ENCODE data around the gene LZTR1.

- TF ChIP-seq, protein P1, sequence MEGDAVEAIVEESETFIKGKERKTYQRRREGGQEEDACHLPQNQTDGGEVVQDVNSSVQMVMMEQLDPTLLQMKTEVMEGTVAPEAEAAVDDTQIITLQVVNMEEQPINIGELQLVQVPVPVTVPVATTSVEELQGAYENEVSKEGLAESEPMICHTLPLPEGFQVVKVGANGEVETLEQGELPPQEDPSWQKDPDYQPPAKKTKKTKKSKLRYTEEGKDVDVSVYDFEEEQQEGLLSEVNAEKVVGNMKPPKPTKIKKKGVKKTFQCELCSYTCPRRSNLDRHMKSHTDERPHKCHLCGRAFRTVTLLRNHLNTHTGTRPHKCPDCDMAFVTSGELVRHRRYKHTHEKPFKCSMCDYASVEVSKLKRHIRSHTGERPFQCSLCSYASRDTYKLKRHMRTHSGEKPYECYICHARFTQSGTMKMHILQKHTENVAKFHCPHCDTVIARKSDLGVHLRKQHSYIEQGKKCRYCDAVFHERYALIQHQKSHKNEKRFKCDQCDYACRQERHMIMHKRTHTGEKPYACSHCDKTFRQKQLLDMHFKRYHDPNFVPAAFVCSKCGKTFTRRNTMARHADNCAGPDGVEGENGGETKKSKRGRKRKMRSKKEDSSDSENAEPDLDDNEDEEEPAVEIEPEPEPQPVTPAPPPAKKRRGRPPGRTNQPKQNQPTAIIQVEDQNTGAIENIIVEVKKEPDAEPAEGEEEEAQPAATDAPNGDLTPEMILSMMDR (IDR thresholded peaks at IDR 0.05), result no peak
- TF ChIP-seq POLR2A (IDR thresholded peaks at IDR 0.05), result no peak
These were observed 16.8 kb upstream of the LZTR1 start for GRCh38 chr22:20965104-20965887.

Measured in uterus (tissue), 2 donors.